OCI-LY3 (cell line): ENCODE measurements around the gene GAPT.

Experiments
- H2AFZ ChIP-seq: fragments of 200-600, 300-600 bp; shearing (Covaris generic); 2 replicates; pipeline ENCODE4 v1.6.0; 2014; ENCODE audit warnings: antibody characterized with exemption, low read depth, low read length
- H3K27ac ChIP-seq: fragments of 200-600, 300-600 bp; sonication (generic); 2 replicates; pipeline ENCODE4 v1.5.1; 2014; ENCODE audit warnings: mild to moderate bottlenecking, low read length, moderate library complexity, mixed read lengths
- H3K27me3 ChIP-seq: fragments of 200-600, 300-600 bp; sonication (generic); 2 replicates; pipeline ENCODE4 v1.6.1; 2014; ENCODE audit warnings: low read depth, low read length, mixed read lengths
- H3K36me3 ChIP-seq: fragments of 200-600, 300-600 bp; sonication (generic); replicated peaks from 2 replicates; pipeline ENCODE3; 2014; ENCODE audit warnings: low read depth, low read length, mixed read lengths
- H3K4me1 ChIP-seq: fragments of 300-600, 200-600 bp; sonication (generic); 2 replicates; pipeline ENCODE4 v1.6.1; 2014; ENCODE audit warnings: low read length, mixed read lengths
- H3K4me2 ChIP-seq: fragments of 200-600, 300-600 bp; sonication (generic); 2 replicates; pipeline ENCODE4 v1.6.1; 2014; ENCODE audit warnings: low read length, mixed read lengths
- H3K4me3 ChIP-seq: fragments of 300-600, 200-600 bp; sonication (generic); 2 replicates; pipeline ENCODE4 v1.5.1; 2014; ENCODE audit warnings: antibody characterized with exemption, mild to moderate bottlenecking, low read length, moderate library complexity
- H3K79me2 ChIP-seq: fragments of 300-600, 200-600 bp; shearing (Covaris generic); 2 replicates; pipeline ENCODE4 v1.6.1; 2014; ENCODE audit warnings: mild to moderate bottlenecking, low read length, mixed read lengths
- H3K9ac ChIP-seq: fragments of 300-600, 200-600 bp; shearing (Covaris generic); 2 replicates; pipeline ENCODE4 v1.6.0; 2014; ENCODE audit warnings: mild to moderate bottlenecking, low read length, moderate library complexity
- H3K9me3 ChIP-seq: fragments of 200-600, 300-600 bp; shearing (Covaris generic); 2 replicates; pipeline ENCODE4 v1.6.1; 2014; ENCODE audit warnings: low read length, mixed read lengths; ENCODE audit not compliant: insufficient read depth
- H4K20me1 ChIP-seq: fragments of 200-600, 300-600 bp; sonication (generic); 2 replicates; pipeline ENCODE4 v1.6.1; 2016; ENCODE audit warnings: low read length, mixed read lengths; ENCODE audit not compliant: insufficient read depth
- EZH2phosphoT487 ChIP-seq: fragments of 200-600 bp; shearing (Covaris generic); IDR thresholded peaks from 2 replicates; pipeline ENCODE4 v1.6.1; 2018; ENCODE audit warnings: antibody characterized with exemption, mixed run types, low read depth
- TF ChIP-seq, protein P1 (sequence below): fragments of 200-600, 300-600 bp; sonication (generic); IDR thresholded peaks from 2 replicates; pipeline ENCODE4 v1.5.1; 2014; ENCODE audit warnings: antibody characterized with exemption, low read length, low read depth

Gene GAPT

DNA sequence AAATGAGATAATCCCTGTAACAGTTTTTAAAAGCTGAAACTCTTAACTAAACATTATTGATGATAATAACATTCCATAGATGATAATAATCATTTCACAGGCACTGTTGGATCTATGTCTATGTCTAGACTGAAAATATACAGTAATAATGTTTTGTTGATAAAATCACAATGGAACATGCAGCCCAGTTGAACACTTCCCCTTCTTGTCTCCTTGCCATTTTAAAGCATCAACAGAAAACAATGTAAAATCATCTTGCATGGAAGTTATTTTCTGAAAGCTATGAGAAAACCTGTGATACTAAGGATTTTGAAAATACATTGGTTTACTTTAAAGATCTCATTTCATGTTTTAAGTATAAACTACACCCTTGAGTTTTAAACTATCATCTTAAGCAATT is 1.9 kb downstream of the GAPT start:
- no peak overlapping the region for H3K4me3 ChIP-seq
- TF ChIP-seq, protein P1, sequence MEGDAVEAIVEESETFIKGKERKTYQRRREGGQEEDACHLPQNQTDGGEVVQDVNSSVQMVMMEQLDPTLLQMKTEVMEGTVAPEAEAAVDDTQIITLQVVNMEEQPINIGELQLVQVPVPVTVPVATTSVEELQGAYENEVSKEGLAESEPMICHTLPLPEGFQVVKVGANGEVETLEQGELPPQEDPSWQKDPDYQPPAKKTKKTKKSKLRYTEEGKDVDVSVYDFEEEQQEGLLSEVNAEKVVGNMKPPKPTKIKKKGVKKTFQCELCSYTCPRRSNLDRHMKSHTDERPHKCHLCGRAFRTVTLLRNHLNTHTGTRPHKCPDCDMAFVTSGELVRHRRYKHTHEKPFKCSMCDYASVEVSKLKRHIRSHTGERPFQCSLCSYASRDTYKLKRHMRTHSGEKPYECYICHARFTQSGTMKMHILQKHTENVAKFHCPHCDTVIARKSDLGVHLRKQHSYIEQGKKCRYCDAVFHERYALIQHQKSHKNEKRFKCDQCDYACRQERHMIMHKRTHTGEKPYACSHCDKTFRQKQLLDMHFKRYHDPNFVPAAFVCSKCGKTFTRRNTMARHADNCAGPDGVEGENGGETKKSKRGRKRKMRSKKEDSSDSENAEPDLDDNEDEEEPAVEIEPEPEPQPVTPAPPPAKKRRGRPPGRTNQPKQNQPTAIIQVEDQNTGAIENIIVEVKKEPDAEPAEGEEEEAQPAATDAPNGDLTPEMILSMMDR, result no peak
- no peak for TF ChIP-seq EZH2phosphoT487
- H3K36me3 ChIP-seq, result no peaks in the 10 kb centered on the region

DNA sequence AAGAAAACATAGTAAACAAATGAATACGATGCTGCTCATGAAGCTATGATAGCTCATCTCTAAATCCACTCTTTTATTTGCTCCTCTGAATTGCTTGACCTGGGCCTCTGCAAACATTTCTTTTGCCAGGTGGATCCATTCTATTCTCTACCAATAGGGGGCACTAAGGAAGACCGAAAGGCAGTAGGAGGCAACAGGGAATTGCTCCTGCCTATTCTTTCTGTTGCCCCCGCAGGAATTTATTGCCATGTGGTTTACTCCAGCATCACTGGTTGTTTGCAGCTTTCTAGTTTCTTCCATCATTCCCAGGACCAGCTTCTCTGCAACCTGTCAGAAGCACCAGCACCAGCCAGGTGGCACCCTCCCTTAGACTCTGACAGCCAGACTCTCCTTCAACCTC is 5.3 kb downstream of the GAPT start:
- no peaks in the 10 kb centered on the region for H3K27me3 ChIP-seq
- H3K27ac ChIP-seq, result no peak overlapping the region
- TF ChIP-seq, protein P1, result peak; percentile 45; the same call in 1 of the 2 replicates
- no peak for TF ChIP-seq EZH2phosphoT487
- H2AFZ ChIP-seq, result no peak overlapping the region
- H3K4me3 ChIP-seq, result no peak overlapping the region
- H3K9me3 ChIP-seq, result no peaks in the 10 kb centered on the region
- H3K36me3 ChIP-seq, result no peaks in the 10 kb centered on the region
- peaks cover 8% of the 10 kb centered on the region for H3K4me1 ChIP-seq
- no peaks in the 10 kb centered on the region for H3K79me2 ChIP-seq
- H4K20me1 ChIP-seq, result no peaks in the 10 kb centered on the region
- no peak overlapping the region for H3K9ac ChIP-seq
- H3K4me2 ChIP-seq, result no peak overlapping the region

More for the DNA sequence above, 1.9 kb downstream of the GAPT start:
- H3K4me2 ChIP-seq, result no peak overlapping the region
- no peak overlapping the region for H2AFZ ChIP-seq
- no peaks in the 10 kb centered on the region for H3K9me3 ChIP-seq
- no peaks in the 10 kb centered on the region for H4K20me1 ChIP-seq
- H3K4me1 ChIP-seq, result peaks cover 26% of the 10 kb centered on the region
- H3K27ac ChIP-seq, result no peak overlapping the region
- H3K9ac ChIP-seq, result no peak overlapping the region
- no peaks in the 10 kb centered on the region for H3K27me3 ChIP-seq
- H3K79me2 ChIP-seq, result no peaks in the 10 kb centered on the region

DNA sequence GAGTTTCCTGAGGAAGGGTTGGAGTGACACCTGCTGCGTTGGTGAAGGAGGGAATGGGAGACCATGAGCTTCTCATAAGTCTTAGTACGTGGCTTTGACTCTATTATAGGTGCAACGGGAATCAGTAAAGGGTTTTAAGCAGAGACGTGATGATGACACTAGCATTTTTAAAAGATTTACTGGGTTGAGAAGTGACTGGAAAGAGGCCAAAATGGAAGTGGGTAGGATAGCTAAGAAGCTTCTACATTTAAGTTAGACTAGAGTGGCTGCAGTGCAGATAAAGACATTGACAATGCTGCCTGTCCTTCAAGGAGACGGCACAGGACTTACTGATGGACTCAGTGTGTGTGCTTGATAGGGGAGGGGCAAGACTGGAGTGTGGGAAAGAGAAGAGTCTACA is 6.2 kb downstream of the GAPT start:
- H4K20me1 ChIP-seq, result no peaks in the 10 kb centered on the region
- H3K36me3 ChIP-seq, result no peaks in the 10 kb centered on the region
- H3K27ac ChIP-seq, result no peak overlapping the region
- H3K4me1 ChIP-seq, result no peaks in the 10 kb centered on the region
- no peak overlapping the region for H2AFZ ChIP-seq
- H3K79me2 ChIP-seq, result no peaks in the 10 kb centered on the region
- TF ChIP-seq, protein P1, result no peak
- no peak for TF ChIP-seq EZH2phosphoT487
- no peak overlapping the region for H3K4me3 ChIP-seq
- no peak overlapping the region for H3K9ac ChIP-seq
- H3K27me3 ChIP-seq, result no peaks in the 10 kb centered on the region
- no peaks in the 10 kb centered on the region for H3K9me3 ChIP-seq
- no peak overlapping the region for H3K4me2 ChIP-seq

DNA sequence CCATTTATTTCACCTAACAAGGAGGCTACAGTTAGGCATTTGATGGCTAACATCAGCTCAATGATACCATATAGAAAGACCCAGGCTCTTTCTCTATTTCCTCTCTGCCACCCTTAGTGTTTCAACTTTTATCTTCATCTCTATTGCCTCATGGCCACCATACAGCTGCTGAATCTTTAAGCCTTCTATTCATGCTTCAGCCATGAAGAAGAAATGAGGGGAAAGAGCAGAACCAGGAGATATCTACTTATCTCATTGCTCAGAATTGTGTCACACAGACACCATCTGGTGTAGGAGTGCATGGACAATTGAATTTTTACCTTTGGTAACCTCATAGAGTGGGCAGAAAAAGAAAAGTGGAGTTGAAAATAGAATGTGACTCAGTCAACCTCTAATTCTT is 6.7 kb downstream of the GAPT start:
- Histone ChIP-seq H3K9ac (no peak overlapping the region), H3K79me2 (no peaks in the 10 kb centered on the region), H4K20me1 (no peaks in the 10 kb centered on the region), H3K36me3 (no peaks in the 10 kb centered on the region), H3K27me3 (no peaks in the 10 kb centered on the region), H2AFZ (no peak overlapping the region), H3K4me3 (no peak overlapping the region), H3K4me1 (no peaks in the 10 kb centered on the region), H3K9me3 (no peaks in the 10 kb centered on the region), H3K4me2 (no peak overlapping the region), H3K27ac (no peak overlapping the region)
- no peak for TF ChIP-seq EZH2phosphoT487
- TF ChIP-seq, protein P1, result no peak
